ENCODE results near the gene GRID2.

GRID2 gene

GRCh38 chr4:92317047-92317446, 13.3 kb downstream of the GRID2 start:
- Mint-ChIP-seq H3K27me3 (no peaks in the 10 kb centered on the region), H3K36me3 (ENCODE audit: insufficient read depth) (no peaks in the 10 kb centered on the region), H3K4me3 (no peak overlapping the region), H3K27ac (ENCODE audit: low read depth) (no peak overlapping the region), H3K9me3 (peaks cover 32% of the 10 kb centered on the region), H3K4me1 (no peaks in the 10 kb centered on the region)
- no peak for DNase-seq (ENCODE audit: low spot score in 2 of 2)
- ATAC-seq (replicated peaks; ENCODE audit: extremely low read depth, poor library complexity, severe bottlenecking), result no peak

- Mint-ChIP-seq H3K4me3 (no peak overlapping the region), H3K4me1 (no peaks in the 10 kb centered on the region), H3K9me3 (peaks cover 23% of the 10 kb centered on the region), H3K36me3 (ENCODE audit: insufficient read depth) (no peaks in the 10 kb centered on the region), H3K27me3 (no peaks in the 10 kb centered on the region), H3K27ac (ENCODE audit: low read depth) (no peak overlapping the region)
- no peak for ATAC-seq (replicated peaks; ENCODE audit: extremely low read depth, poor library complexity, severe bottlenecking)
- DNase-seq (ENCODE audit: low spot score in 2 of 2), result no peak
Observed at GRCh38 chr4:92328095-92328494, 24.3 kb downstream of the GRID2 start.

GRCh38 chr4:92333016-92333415, 29.2 kb downstream of the GRID2 start:
- ATAC-seq (replicated peaks; ENCODE audit: extremely low read depth, poor library complexity, severe bottlenecking) (no peak), DNase-seq (ENCODE audit: low spot score in 2 of 2) (no peak)
- Mint-ChIP-seq H3K9me3 (peaks cover 11% of the 10 kb centered on the region), H3K36me3 (ENCODE audit: insufficient read depth) (no peaks in the 10 kb centered on the region), H3K4me1 (no peaks in the 10 kb centered on the region), H3K27ac (ENCODE audit: low read depth) (no peak overlapping the region), H3K27me3 (no peaks in the 10 kb centered on the region), H3K4me3 (no peak overlapping the region)

- Mint-ChIP-seq H3K4me1 (no peaks in the 10 kb centered on the region), H3K4me3 (no peak overlapping the region), H3K27ac (ENCODE audit: low read depth) (no peak overlapping the region), H3K27me3 (no peaks in the 10 kb centered on the region), H3K36me3 (ENCODE audit: insufficient read depth) (no peaks in the 10 kb centered on the region), H3K9me3 (peaks cover 7% of the 10 kb centered on the region)
- DNase-seq (ENCODE audit: low spot score in 2 of 2) (no peak), ATAC-seq (replicated peaks; ENCODE audit: extremely low read depth, poor library complexity, severe bottlenecking) (no peak)
Observed at GRCh38 chr4:92334716-92335350, 31.1 kb downstream of the GRID2 start.

GRCh38 chr4:92339676-92340075, 35.9 kb downstream of the GRID2 start:
- Mint-ChIP-seq H3K27ac (ENCODE audit: low read depth) (no peak overlapping the region), H3K36me3 (ENCODE audit: insufficient read depth) (no peaks in the 10 kb centered on the region), H3K4me1 (no peaks in the 10 kb centered on the region), H3K4me3 (no peak overlapping the region), H3K9me3 (peaks cover 13% of the 10 kb centered on the region), H3K27me3 (no peaks in the 10 kb centered on the region)
- DNase-seq (ENCODE audit: low spot score in 2 of 2), result no peak
- ATAC-seq (replicated peaks; ENCODE audit: extremely low read depth, poor library complexity, severe bottlenecking), result no peak

GRCh38 chr4:92344216-92344615, 40.5 kb downstream of the GRID2 start:
- Mint-ChIP-seq H3K9me3 (peaks cover 19% of the 10 kb centered on the region), H3K4me3 (no peak overlapping the region), H3K27ac (ENCODE audit: low read depth) (no peak overlapping the region), H3K27me3 (no peaks in the 10 kb centered on the region), H3K36me3 (ENCODE audit: insufficient read depth) (no peaks in the 10 kb centered on the region), H3K4me1 (no peaks in the 10 kb centered on the region)
- ATAC-seq (replicated peaks; ENCODE audit: extremely low read depth, poor library complexity, severe bottlenecking) (no peak), DNase-seq (ENCODE audit: low spot score in 2 of 2) (no peak)

GRCh38 chr4:92346289-92346688, 42.5 kb downstream of the GRID2 start:
- DNase-seq (ENCODE audit: low spot score in 2 of 2), result no peak
- Mint-ChIP-seq H3K9me3 (peaks cover 19% of the 10 kb centered on the region), H3K4me3 (no peak overlapping the region), H3K4me1 (no peaks in the 10 kb centered on the region), H3K36me3 (ENCODE audit: insufficient read depth) (no peaks in the 10 kb centered on the region), H3K27me3 (no peaks in the 10 kb centered on the region), H3K27ac (ENCODE audit: low read depth) (no peak overlapping the region)
- no peak for ATAC-seq (replicated peaks; ENCODE audit: extremely low read depth, poor library complexity, severe bottlenecking)

GRCh38 chr4:92357966-92358365, 54.2 kb downstream of the GRID2 start:
- no peaks in the 10 kb centered on the region for H3K4me1 Mint-ChIP-seq
- no peak for ATAC-seq (replicated peaks; ENCODE audit: extremely low read depth, poor library complexity, severe bottlenecking)
- H3K27ac Mint-ChIP-seq (ENCODE audit: low read depth), result no peak overlapping the region
- H3K4me3 Mint-ChIP-seq, result no peak overlapping the region
- no peak for DNase-seq (ENCODE audit: low spot score in 2 of 2)
- H3K36me3 Mint-ChIP-seq (ENCODE audit: insufficient read depth), result no peaks in the 10 kb centered on the region
- peaks cover 17% of the 10 kb centered on the region for H3K9me3 Mint-ChIP-seq
- no peaks in the 10 kb centered on the region for H3K27me3 Mint-ChIP-seq

GRCh38 chr4:92359491-92359890, 55.7 kb downstream of the GRID2 start:
- no peaks in the 10 kb centered on the region for H3K27me3 Mint-ChIP-seq
- no peak overlapping the region for H3K27ac Mint-ChIP-seq (ENCODE audit: low read depth)
- no peak for DNase-seq (ENCODE audit: low spot score in 2 of 2)
- no peak for ATAC-seq (replicated peaks; ENCODE audit: extremely low read depth, poor library complexity, severe bottlenecking)
- no peaks in the 10 kb centered on the region for H3K36me3 Mint-ChIP-seq (ENCODE audit: insufficient read depth)
- H3K9me3 Mint-ChIP-seq, result peaks cover 17% of the 10 kb centered on the region
- no peak overlapping the region for H3K4me3 Mint-ChIP-seq
- no peaks in the 10 kb centered on the region for H3K4me1 Mint-ChIP-seq

- Mint-ChIP-seq H3K4me3 (no peak overlapping the region), H3K4me1 (no peaks in the 10 kb centered on the region), H3K9me3 (peaks cover 17% of the 10 kb centered on the region), H3K27ac (ENCODE audit: low read depth) (no peak overlapping the region), H3K27me3 (no peaks in the 10 kb centered on the region), H3K36me3 (ENCODE audit: insufficient read depth) (no peaks in the 10 kb centered on the region)
- DNase-seq (ENCODE audit: low spot score in 2 of 2), result no peak
- ATAC-seq (replicated peaks; ENCODE audit: extremely low read depth, poor library complexity, severe bottlenecking), result no peak
Observed at GRCh38 chr4:92362028-92362427, 58.3 kb downstream of the GRID2 start.

- Mint-ChIP-seq H3K27ac (ENCODE audit: low read depth) (no peak overlapping the region), H3K9me3 (peaks cover 17% of the 10 kb centered on the region), H3K4me3 (no peak overlapping the region), H3K27me3 (no peaks in the 10 kb centered on the region), H3K36me3 (ENCODE audit: insufficient read depth) (no peaks in the 10 kb centered on the region), H3K4me1 (no peaks in the 10 kb centered on the region)
- DNase-seq (ENCODE audit: low spot score in 2 of 2) (no peak), ATAC-seq (replicated peaks; ENCODE audit: extremely low read depth, poor library complexity, severe bottlenecking) (no peak)
Observed at GRCh38 chr4:92368653-92369052, 64.9 kb downstream of the GRID2 start.

GRCh38 chr4:92381616-92382015, 77.8 kb downstream of the GRID2 start:
- no peak for ATAC-seq (replicated peaks; ENCODE audit: extremely low read depth, poor library complexity, severe bottlenecking)
- H3K27ac Mint-ChIP-seq (ENCODE audit: low read depth), result no peak overlapping the region
- H3K4me3 Mint-ChIP-seq, result no peak overlapping the region
- peaks cover 11% of the 10 kb centered on the region for H3K9me3 Mint-ChIP-seq
- DNase-seq (ENCODE audit: low spot score in 2 of 2), result no peak
- no peaks in the 10 kb centered on the region for H3K4me1 Mint-ChIP-seq
- no peaks in the 10 kb centered on the region for H3K36me3 Mint-ChIP-seq (ENCODE audit: insufficient read depth)
- H3K27me3 Mint-ChIP-seq, result no peaks in the 10 kb centered on the region

GRCh38 chr4:92382128-92382527, 78.4 kb downstream of the GRID2 start:
- Mint-ChIP-seq H3K4me1 (no peaks in the 10 kb centered on the region), H3K27me3 (no peaks in the 10 kb centered on the region), H3K36me3 (ENCODE audit: insufficient read depth) (no peaks in the 10 kb centered on the region), H3K4me3 (no peak overlapping the region), H3K9me3 (peaks cover 10% of the 10 kb centered on the region), H3K27ac (ENCODE audit: low read depth) (no peak overlapping the region)
- ATAC-seq (replicated peaks; ENCODE audit: extremely low read depth, poor library complexity, severe bottlenecking) (no peak), DNase-seq (ENCODE audit: low spot score in 2 of 2) (no peak)

All from central memory CD8-positive, alpha-beta T cell (primary cell).